ENCODE data around the gene RPS18. TPM values are rescaled to one million over a fixed set of nuclear protein-coding genes. Genes with fewer than 3 reads are reported as not detected.

The RPS18 gene
- total and polyA plus RNA-seq, 9 of the 15 experiments (the other 6 are each of a cell fraction or from before 2014, with no cell fraction given): 5,023 to 17,516 (median 8,131) TPM

DNA sequence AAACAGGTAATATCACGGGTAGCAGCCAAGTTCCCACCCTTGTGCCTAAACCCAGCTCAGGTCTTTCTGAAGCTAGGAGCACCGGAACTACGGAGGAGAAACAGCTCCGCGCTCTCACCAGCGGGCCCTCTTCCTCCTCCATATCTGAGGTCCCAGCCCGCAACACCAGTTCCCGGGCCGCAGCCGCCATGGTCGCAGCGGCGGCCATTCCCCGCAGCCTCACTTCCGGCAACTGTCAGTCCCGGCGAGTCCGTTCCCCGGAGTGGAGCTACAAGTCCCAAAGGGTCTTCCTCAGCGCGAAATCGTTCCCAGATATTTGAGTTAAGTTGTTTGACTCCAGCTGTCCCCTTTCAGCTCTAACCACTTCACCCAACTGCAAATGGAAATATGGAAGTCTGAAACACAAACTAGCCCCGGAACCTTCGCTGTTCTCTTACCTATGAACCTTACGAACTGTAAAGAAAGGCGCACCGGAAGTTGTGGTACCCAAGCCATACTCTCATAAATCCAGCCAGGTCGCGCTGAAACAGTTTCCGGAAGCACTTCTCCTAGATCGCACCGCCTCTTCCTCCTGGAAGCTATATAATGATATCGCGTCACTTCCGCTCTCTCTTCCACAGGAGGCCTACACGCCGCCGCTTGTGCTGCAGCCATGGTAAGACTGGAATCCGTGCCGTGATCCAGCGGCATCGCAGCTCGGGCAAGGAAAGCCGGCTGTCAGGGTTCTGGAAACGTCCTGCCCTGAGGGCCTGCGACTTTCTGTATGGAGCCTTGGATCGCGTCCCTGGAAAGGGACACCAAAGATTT, at the start of gene RPS18, which contains the start of gene VPS52 (continued):
- TF ChIP-seq RUNX1 (IDR thresholded peaks at IDR 0.05; ENCODE audit: low read depth): peak; percentile 77; the same call in 1 of the 2 replicates
- TF ChIP-seq ZNF408 (CRISPR knock-in tag; IDR thresholded peaks at IDR 0.05; ENCODE audit: low read depth): 0 out of 2 replicates have a peak, but pooled peaks have one; percentile 38
- TF ChIP-seq ZNF707 (CRISPR knock-in tag; conservative IDR thresholded peaks at IDR 0.05): peak; percentile 19; the same call in 1 of the 2 replicates
- no peak for TF ChIP-seq JUNB (CRISPR knock-in tag; conservative IDR thresholded peaks at IDR 0.05)
- TF ChIP-seq GABPA (tag; conservative IDR thresholded peaks at IDR 0.05; ENCODE audit: low read depth): peak; percentile 100
- TF ChIP-seq, protein P1, sequence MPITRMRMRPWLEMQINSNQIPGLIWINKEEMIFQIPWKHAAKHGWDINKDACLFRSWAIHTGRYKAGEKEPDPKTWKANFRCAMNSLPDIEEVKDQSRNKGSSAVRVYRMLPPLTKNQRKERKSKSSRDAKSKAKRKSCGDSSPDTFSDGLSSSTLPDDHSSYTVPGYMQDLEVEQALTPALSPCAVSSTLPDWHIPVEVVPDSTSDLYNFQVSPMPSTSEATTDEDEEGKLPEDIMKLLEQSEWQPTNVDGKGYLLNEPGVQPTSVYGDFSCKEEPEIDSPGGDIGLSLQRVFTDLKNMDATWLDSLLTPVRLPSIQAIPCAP (CRISPR knock-in tag; IDR thresholded peaks at IDR 0.05; ENCODE audit: borderline replicate concordance): 0 out of 2 replicates have a peak, but pooled peaks have one; percentile 70
- TF ChIP-seq, protein P2, sequence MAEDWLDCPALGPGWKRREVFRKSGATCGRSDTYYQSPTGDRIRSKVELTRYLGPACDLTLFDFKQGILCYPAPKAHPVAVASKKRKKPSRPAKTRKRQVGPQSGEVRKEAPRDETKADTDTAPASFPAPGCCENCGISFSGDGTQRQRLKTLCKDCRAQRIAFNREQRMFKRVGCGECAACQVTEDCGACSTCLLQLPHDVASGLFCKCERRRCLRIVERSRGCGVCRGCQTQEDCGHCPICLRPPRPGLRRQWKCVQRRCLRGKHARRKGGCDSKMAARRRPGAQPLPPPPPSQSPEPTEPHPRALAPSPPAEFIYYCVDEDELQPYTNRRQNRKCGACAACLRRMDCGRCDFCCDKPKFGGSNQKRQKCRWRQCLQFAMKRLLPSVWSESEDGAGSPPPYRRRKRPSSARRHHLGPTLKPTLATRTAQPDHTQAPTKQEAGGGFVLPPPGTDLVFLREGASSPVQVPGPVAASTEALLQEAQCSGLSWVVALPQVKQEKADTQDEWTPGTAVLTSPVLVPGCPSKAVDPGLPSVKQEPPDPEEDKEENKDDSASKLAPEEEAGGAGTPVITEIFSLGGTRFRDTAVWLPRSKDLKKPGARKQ (CRISPR knock-in tag; IDR thresholded peaks at IDR 0.05): no peak
- peak; percentile 71 for TF ChIP-seq MECOM (CRISPR knock-in tag; IDR thresholded peaks at IDR 0.05)
- TF ChIP-seq ZNF778 (CRISPR knock-in tag; IDR thresholded peaks at IDR 0.05): no peak
- peak; percentile 97 for TF ChIP-seq SAP30 (IDR thresholded peaks at IDR 0.05; ENCODE audit: borderline replicate concordance, insufficient read depth, low read depth, low read length, poor library complexity, severe bottlenecking)
- peak; percentile 92 for TF ChIP-seq MBD2 (IDR thresholded peaks at IDR 0.05; ENCODE audit: borderline replicate concordance, low read depth)
- peak; percentile 39 to 71; a peak in 2 of 4 replicates for TF ChIP-seq ETV6 (IDR thresholded peaks at IDR 0.05; ENCODE audit: borderline replicate concordance in 1 of 2, low read depth in 2 of 2, low read length in 1 of 2)
- peak; percentile 92 for TF ChIP-seq ETV6 (CRISPR knock-in tag; IDR thresholded peaks at IDR 0.05; ENCODE audit: borderline replicate concordance)
- peak in 1 of 2 experiments; percentile 18; a peak in 1 of 4 replicates for TF ChIP-seq NRF1 (conservative IDR thresholded peaks at IDR 0.05 in 1 of 2, IDR thresholded peaks at IDR 0.05 in 1 of 2)
- no peak for TF ChIP-seq NFYB (IDR thresholded peaks at IDR 0.05; ENCODE audit: extremely low read depth, insufficient read length)
- TF ChIP-seq PML (IDR thresholded peaks at IDR 0.05; ENCODE audit: low read length): peak; percentile 98
- TF ChIP-seq, protein P3, sequence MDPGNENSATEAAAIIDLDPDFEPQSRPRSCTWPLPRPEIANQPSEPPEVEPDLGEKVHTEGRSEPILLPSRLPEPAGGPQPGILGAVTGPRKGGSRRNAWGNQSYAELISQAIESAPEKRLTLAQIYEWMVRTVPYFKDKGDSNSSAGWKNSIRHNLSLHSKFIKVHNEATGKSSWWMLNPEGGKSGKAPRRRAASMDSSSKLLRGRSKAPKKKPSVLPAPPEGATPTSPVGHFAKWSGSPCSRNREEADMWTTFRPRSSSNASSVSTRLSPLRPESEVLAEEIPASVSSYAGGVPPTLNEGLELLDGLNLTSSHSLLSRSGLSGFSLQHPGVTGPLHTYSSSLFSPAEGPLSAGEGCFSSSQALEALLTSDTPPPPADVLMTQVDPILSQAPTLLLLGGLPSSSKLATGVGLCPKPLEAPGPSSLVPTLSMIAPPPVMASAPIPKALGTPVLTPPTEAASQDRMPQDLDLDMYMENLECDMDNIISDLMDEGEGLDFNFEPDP (CRISPR knock-in tag; IDR thresholded peaks at IDR 0.05): peak; percentile 63; the same call in 1 of the 2 replicates
- TF ChIP-seq PTBP1 (IDR thresholded peaks at IDR 0.05; ENCODE audit: low read depth, low read length): no peak
- no peak for TF ChIP-seq SMARCB1 (IDR thresholded peaks at IDR 0.05; ENCODE audit: insufficient read length, low read depth)
- TF ChIP-seq FOXM1 (IDR thresholded peaks at IDR 0.05; ENCODE audit: low read depth): peak; percentile 58; the same call in 1 of the 2 replicates
- no peak; the same call in 1 of the 2 replicates for TF ChIP-seq FOXM1 (CRISPR knock-in tag; IDR thresholded peaks at IDR 0.05; ENCODE audit: low read depth)
- TF ChIP-seq DPF2 (IDR thresholded peaks at IDR 0.05): 0 out of 2 replicates have a peak, but pooled peaks have one; percentile 52

All from K562 (cell line).